ENCODE measurements around the gene FAXC. TPM values are rescaled to one million over a fixed set of nuclear protein-coding genes. Genes with fewer than 3 reads are reported as not detected.

Gene FAXC
- total RNA-seq, result not detected in 2 replicates

DNA sequence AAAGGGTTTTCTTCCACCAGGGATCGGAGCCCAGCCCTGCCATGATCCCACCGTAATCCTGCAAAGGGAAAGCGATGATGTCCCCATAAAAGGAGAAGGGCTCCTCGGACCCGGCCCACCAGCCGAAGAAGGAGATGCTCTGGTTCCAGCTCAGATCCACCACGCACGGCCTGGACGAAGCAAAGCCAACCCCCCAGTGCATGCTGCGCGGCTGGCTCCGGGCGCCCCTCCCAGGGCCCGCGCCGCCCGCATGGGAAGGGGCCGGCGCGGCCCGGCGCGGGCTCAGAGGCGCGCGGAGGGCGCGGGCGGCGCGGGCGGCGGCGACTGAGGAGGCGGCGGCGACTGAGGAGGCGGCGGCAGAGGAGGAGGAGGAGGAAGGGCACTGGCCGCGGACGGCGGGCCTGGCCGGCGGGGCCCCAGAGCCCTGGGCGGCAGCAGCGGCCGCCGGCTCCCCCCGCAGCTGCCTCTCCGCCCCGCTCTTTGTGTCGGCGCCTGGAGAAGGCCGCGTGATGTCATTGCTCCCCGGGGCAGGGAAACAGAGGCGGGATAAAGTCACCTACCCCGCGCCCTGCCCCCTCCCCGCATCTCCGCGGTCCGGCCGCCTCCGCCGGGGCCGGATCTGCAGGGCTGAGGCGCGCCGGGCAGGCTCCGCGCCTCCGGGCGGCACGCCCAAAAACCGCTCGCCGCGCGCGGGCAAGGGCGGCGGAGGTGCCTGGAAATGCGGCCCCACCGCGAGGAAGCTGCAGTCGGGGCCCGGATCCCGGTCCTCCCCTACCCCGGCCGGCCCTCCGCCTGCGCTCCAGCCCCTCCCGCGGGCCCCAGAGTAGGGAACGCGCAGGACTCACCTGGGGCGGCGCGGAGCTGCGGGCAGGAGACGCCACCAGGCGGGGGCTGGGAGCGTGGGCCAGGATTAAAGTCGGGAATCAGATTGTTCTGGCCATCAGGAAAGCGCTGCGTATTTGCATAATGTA is at the start of gene FAXC:
Gene FAXC (minus strand): TSS at position 504 of the 971 bp plus-strand sequence. CDS start 302 bp downstream, at position 202.
- H3K9me3 Mint-ChIP-seq, result no peaks in the 10 kb centered on the region
- intact Hi-C loops (cut with micrococcal nuclease), result no loop called here
- DNase-seq (ENCODE audit: low spot score), result peak; percentile 4

DNA sequence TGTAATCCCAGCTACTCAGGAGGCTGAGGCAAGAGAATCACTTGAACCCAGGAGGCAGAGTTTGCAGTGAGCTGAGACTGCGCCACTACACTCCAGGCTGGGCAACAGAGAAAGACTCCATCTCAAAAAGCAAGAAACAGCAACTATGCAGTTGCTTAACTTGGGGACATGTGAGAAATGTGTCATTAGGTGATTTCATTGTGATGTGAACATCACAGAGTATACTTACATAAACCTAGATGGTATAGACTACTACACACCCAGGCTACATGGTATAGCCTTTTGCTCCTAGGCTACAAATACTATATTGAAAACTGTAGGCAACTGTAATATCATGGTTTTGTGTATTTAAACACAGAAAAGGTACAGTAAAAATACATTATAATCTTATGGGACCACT is 47.8 kb upstream of the FAXC start:
- no peak overlapping the region for H3K27ac Mint-ChIP-seq
- H3K27me3 Mint-ChIP-seq (ENCODE audit: insufficient read depth), result no peaks in the 10 kb centered on the region
- peaks cover 9% of the 10 kb centered on the region for H3K4me1 Mint-ChIP-seq (ENCODE audit: low read depth)
- peaks cover 18% of the 10 kb centered on the region for H3K36me3 Mint-ChIP-seq (ENCODE audit: low read depth)
- no peak for DNase-seq (ENCODE audit: low spot score)
- H3K9me3 Mint-ChIP-seq, result no peaks in the 10 kb centered on the region
- no peak overlapping the region for H3K4me3 Mint-ChIP-seq
- intact Hi-C loops (cut with micrococcal nuclease), result no loop called here

More for the DNA sequence above, at the start of gene FAXC:
- H3K4me3 Mint-ChIP-seq, result peak within 1 kb of the TSS; percentile 37
- no peaks in the 10 kb centered on the region for H3K36me3 Mint-ChIP-seq (ENCODE audit: low read depth)
- no peak within 1 kb of the TSS for H3K27ac Mint-ChIP-seq
- peaks cover 70% of the 10 kb centered on the region for H3K27me3 Mint-ChIP-seq (ENCODE audit: insufficient read depth)
- H3K4me1 Mint-ChIP-seq (ENCODE audit: low read depth), result peaks cover 4% of the 10 kb centered on the region

DNA sequence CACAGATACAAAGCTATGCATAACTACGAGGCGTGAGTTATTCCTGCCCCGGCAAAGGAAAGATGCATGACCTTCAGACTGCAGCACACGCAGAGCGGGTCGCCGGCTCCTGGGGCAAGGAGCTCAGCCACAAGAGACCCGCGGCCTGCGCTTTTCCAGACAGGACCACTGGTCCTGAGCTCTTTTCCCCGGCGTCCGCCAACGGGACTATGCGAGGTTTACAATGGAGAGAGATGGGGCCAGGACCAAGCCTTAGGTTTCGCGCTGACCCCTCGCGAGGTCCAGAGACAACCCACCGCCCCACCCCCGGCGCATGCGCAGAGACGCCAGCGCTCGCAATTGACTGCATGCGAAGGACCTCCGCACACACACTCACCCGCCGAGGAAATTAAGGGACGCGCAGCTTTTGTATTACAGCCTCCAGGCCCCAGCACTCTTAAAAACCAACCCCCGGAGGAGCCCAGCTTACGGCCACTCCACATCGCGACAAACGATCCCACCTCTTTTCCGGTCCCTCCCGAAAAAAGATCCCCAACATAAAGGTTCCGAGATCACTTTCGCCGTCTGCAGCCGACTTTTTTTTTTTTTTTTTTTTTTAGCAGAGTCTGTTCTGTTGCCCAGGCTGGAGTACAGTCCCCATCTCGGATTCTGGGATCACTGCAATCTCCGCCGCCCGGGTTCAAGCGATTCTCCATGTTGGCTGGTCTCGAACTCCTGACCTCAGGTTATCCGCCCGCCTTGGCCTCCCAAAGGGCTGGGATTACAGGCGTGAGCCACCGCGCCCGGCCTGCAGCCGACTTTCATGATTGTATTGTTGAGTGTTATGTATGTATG is 44.4 kb upstream of the FAXC start, which contains the start of gene COQ3:
Gene COQ3 (minus strand): TSS at position 498 of the 834 bp plus-strand sequence. CDS start 16 bp downstream, at position 482.
- peak; percentile 56 for DNase-seq (ENCODE audit: low spot score)
- Mint-ChIP-seq H3K27me3 (ENCODE audit: insufficient read depth) (no peaks in the 10 kb centered on the region), H3K27ac (peak within 1 kb of the TSS; percentile 88), H3K4me1 (ENCODE audit: low read depth) (peaks cover 11% of the 10 kb centered on the region), H3K4me3 (peak within 1 kb of the TSS; percentile 94), H3K9me3 (no peaks in the 10 kb centered on the region), H3K36me3 (ENCODE audit: low read depth) (peaks cover 4% of the 10 kb centered on the region)
- intact Hi-C loops (cut with micrococcal nuclease), result loop anchor here (1.0 to 2.0 kb wide), 5 partner anchors 30 to 447 kb away; partner anchors contain the start of gene FBXL4

DNA sequence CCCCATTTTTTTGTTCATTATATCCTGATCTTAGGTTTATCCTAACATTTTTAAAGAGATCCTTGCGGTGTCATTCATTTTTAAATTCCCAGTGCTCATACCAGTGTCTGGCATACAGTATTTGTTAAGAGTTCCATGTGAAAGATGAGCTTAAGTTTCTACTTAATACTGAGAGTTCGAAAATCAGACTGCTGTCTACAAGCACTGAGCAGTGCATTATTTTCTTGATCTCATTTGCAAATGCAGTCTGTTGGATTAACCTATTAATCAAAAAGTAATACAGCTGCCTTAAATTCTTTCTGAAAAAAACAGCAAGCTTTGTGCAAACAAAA is 43.9 kb upstream of the FAXC start:
- Mint-ChIP-seq H3K36me3 (ENCODE audit: low read depth) (peaks cover 4% of the 10 kb centered on the region), H3K4me1 (ENCODE audit: low read depth) (peaks cover 11% of the 10 kb centered on the region), H3K9me3 (no peaks in the 10 kb centered on the region), H3K27me3 (ENCODE audit: insufficient read depth) (no peaks in the 10 kb centered on the region), H3K4me3 (peak overlapping the region; percentile 94), H3K27ac (peak overlapping the region; percentile 88)
- intact Hi-C loops (cut with micrococcal nuclease), result loop anchor here (1.0 kb wide), 2 partner anchors 31 to 63 kb away; no protein-coding TSS in a partner anchor
- DNase-seq (ENCODE audit: low spot score), result no peak

DNA sequence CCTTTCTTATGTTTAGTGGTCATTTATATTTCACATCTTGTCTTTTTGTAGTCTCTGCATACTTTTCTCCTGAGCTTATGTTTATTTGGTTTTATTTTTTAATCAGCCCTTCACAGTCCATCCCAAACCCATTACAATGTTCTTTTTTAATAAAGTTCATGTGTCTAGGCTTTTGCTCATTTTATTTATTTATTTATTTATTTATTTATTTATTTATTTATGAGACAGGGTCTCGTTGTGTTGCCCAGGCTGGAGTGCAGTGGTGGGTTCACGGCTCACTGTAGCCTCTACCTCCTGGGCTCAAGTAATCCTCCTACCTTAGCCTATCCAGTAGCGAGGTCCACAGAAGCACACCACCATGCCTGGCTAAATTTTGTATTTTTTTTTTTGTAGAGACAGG is 41.4 kb upstream of the FAXC start:
- peaks cover 11% of the 10 kb centered on the region for H3K4me1 Mint-ChIP-seq (ENCODE audit: low read depth)
- no peaks in the 10 kb centered on the region for H3K27me3 Mint-ChIP-seq (ENCODE audit: insufficient read depth)
- H3K4me3 Mint-ChIP-seq, result no peak overlapping the region
- DNase-seq (ENCODE audit: low spot score), result no peak
- intact Hi-C loops (cut with micrococcal nuclease), result no loop called here
- H3K36me3 Mint-ChIP-seq (ENCODE audit: low read depth), result peaks cover 1% of the 10 kb centered on the region
- H3K27ac Mint-ChIP-seq, result no peak overlapping the region
- H3K9me3 Mint-ChIP-seq, result no peaks in the 10 kb centered on the region

DNA sequence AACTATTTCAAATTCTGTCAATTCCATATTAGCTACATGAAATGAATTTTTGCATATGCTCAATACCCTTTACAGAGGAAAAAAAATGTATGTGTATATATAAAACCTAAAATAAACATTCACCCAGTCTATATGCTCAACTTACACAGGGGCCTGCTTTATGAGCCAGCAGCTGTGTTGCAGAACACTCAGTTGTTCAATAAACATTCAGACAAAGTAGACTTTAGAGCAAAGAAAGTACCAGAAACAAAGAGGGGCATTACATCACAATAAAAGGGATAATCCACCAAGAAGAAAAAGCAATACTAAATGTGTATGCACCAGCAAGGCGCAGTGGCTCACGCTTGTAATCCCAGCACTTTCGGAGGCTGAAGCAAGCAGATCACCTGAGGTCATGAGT is 35.0 kb upstream of the FAXC start:
- intact Hi-C loops (cut with micrococcal nuclease), result no loop called here
- H3K27me3 Mint-ChIP-seq (ENCODE audit: insufficient read depth), result no peaks in the 10 kb centered on the region
- no peak overlapping the region for H3K27ac Mint-ChIP-seq
- no peak overlapping the region for H3K4me3 Mint-ChIP-seq
- H3K4me1 Mint-ChIP-seq (ENCODE audit: low read depth), result no peaks in the 10 kb centered on the region
- DNase-seq (ENCODE audit: low spot score), result no peak
- no peaks in the 10 kb centered on the region for H3K36me3 Mint-ChIP-seq (ENCODE audit: low read depth)
- no peaks in the 10 kb centered on the region for H3K9me3 Mint-ChIP-seq

DNA sequence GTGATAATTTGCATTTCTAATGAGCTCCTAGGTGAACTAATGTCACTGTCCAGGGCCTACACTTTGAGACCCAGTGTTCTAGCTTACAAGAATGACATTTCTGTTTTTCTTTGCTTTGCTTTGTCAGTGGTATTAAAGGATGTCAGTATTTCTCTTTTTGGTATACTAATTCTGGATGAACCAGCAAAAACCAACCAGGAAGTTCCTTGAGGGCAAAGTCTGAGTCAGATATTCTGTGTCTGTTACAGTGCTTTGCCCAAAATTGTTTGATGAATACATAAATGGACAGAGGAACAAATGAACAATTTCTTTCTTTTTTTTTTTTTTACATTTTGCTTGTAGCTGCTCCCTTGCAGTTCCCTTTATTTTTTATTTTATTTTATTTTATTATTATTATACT is 29.2 kb upstream of the FAXC start:
- Mint-ChIP-seq H3K27me3 (ENCODE audit: insufficient read depth) (no peaks in the 10 kb centered on the region), H3K4me3 (no peak overlapping the region), H3K27ac (no peak overlapping the region)

DNA sequence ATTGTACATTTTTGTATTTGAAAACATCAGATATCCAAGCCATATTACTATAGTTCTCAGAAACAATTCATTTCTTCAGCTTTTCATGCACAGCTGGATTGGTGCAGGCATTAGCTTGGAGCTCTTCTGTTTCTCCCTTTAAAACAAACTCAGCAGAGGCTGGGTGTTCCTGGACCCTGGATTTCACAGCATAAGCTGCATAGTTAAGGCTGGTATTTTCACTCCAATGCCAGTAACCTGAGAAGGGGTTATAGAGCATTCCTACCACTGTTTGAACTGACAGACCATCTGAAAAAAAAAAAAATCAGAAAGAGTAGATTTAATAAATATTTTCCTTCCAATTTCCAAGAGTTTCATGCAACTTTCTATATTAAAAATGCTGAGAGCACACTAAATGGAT is 20.1 kb upstream of the FAXC start:
- intact Hi-C loops (cut with micrococcal nuclease), result no loop called here
- no peak for DNase-seq (ENCODE audit: low spot score)
- no peak overlapping the region for H3K27ac Mint-ChIP-seq
- no peak overlapping the region for H3K4me3 Mint-ChIP-seq
- no peaks in the 10 kb centered on the region for H3K9me3 Mint-ChIP-seq
- no peaks in the 10 kb centered on the region for H3K27me3 Mint-ChIP-seq (ENCODE audit: insufficient read depth)
- H3K36me3 Mint-ChIP-seq (ENCODE audit: low read depth), result no peaks in the 10 kb centered on the region
- no peaks in the 10 kb centered on the region for H3K4me1 Mint-ChIP-seq (ENCODE audit: low read depth)

More for the DNA sequence above, 29.2 kb upstream of the FAXC start:
- Mint-ChIP-seq H3K4me1 (ENCODE audit: low read depth) (no peaks in the 10 kb centered on the region), H3K9me3 (no peaks in the 10 kb centered on the region), H3K36me3 (ENCODE audit: low read depth) (peaks cover 2% of the 10 kb centered on the region)
- intact Hi-C loops (cut with micrococcal nuclease), result no loop called here
- DNase-seq (ENCODE audit: low spot score), result no peak

DNA sequence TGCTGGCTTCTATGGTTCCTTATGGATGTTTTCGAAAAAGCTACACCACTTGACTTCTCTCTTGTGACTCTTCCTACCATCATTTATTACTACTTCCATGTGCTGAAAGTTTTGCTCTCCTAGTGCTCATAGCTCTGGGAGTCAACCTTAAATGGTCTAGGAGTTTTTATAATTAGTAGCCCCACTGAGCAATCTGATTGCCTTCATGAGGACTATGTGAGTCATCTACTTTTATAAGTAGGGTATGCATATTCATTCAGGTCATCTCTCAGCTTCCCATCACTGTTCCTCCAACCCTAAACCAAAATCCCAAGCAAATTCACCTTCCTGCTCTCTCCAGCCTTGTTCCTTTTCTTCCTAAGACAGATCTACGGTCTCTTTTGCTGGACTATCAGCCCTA is 17.4 kb upstream of the FAXC start:
- H3K4me3 Mint-ChIP-seq, result no peak overlapping the region
- H3K27ac Mint-ChIP-seq, result no peak overlapping the region
- intact Hi-C loops (cut with micrococcal nuclease), result no loop called here
- peaks cover 14% of the 10 kb centered on the region for H3K4me1 Mint-ChIP-seq (ENCODE audit: low read depth)
- no peak for DNase-seq (ENCODE audit: low spot score)
- no peaks in the 10 kb centered on the region for H3K9me3 Mint-ChIP-seq
- H3K27me3 Mint-ChIP-seq (ENCODE audit: insufficient read depth), result peaks cover 2% of the 10 kb centered on the region
- no peaks in the 10 kb centered on the region for H3K36me3 Mint-ChIP-seq (ENCODE audit: low read depth)

DNA sequence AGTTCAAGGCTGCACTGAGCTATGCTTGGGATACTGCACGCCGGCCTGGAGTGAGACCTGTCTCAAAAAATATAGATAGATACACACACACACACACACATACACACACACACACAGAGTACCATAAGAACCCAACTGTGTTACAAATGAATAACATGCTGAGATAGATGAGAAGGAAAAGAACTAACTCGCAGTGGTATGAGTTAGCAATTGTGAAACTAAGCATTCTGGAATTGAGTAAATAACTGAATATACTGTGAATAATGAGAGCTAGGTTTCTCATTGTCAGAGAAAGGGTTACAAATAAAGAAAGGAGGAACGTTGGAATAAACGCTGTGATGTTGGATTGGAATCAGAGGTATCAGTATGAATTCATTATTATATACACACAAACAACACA is 14.6 kb upstream of the FAXC start:
- H3K4me1 Mint-ChIP-seq (ENCODE audit: low read depth), result peaks cover 14% of the 10 kb centered on the region
- intact Hi-C loops (cut with micrococcal nuclease), result loop anchor here (2.0 kb wide), 1 partner anchor 33 kb away; no protein-coding TSS in a partner anchor
- no peaks in the 10 kb centered on the region for H3K36me3 Mint-ChIP-seq (ENCODE audit: low read depth)
- peak overlapping the region; percentile 47 for H3K27ac Mint-ChIP-seq
- H3K27me3 Mint-ChIP-seq (ENCODE audit: insufficient read depth), result peaks cover 4% of the 10 kb centered on the region
- no peak for DNase-seq (ENCODE audit: low spot score)
- H3K9me3 Mint-ChIP-seq, result no peaks in the 10 kb centered on the region
- no peak overlapping the region for H3K4me3 Mint-ChIP-seq

DNA sequence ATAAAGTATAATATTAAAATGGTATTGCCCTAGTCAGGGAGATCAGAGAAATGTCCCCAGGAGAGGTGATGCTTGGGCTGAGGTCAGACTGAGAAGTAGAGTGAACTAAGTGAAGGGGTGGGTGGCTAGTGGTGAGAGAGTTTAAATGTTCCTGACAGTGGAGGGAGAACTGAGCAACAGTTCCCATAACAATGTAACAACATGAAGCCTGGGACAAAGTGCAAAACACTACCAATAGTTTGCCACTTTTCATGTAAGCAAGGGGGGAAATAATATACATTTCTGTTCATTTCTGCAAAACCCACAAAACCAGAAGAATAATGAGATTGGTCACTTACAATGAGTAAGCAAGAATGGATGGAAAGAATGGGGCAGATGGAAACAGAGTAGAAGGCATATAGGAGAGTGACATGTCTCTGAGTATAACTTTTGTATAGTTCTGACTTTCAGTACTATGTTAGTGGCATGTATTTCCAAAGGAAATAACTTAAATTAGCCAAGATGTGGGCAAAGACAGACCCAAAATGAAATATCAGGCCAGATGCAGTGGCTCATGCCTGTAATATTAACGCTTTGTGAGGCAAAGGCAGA is 13.3 kb upstream of the FAXC start:
- Mint-ChIP-seq H3K4me1 (ENCODE audit: low read depth) (peaks cover 14% of the 10 kb centered on the region), H3K27me3 (ENCODE audit: insufficient read depth) (peaks cover 4% of the 10 kb centered on the region), H3K27ac (no peak overlapping the region), H3K4me3 (no peak overlapping the region), H3K36me3 (ENCODE audit: low read depth) (no peaks in the 10 kb centered on the region), H3K9me3 (no peaks in the 10 kb centered on the region)
- intact Hi-C loops (cut with micrococcal nuclease), result loop anchor here (2.0 kb wide), 2 partner anchors 32 to 62 kb away; partner anchors contain the start of genes COQ3 and PNISR
- DNase-seq (ENCODE audit: low spot score), result no peak

DNA sequence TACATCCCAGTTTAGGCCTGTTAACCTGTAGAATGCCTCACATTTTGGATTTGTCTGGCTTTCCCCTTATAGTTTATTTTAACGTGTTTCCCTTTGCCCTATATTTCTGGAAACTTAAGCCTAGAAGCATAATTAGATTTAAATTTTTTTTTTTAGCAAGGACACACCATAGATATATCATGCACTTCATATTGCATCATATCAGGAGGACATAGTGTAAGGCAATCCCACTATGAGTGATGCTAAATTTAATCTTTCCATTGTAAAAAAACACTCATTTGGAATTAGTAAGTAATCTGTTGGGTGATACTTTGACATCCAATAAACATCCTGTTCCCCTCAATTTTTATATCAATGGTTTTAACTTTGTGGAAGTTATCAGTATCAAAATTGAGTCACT is 10.3 kb upstream of the FAXC start:
- Mint-ChIP-seq H3K4me3 (no peak overlapping the region), H3K36me3 (ENCODE audit: low read depth) (no peaks in the 10 kb centered on the region), H3K27me3 (ENCODE audit: insufficient read depth) (peaks cover 16% of the 10 kb centered on the region), H3K4me1 (ENCODE audit: low read depth) (peaks cover 14% of the 10 kb centered on the region), H3K9me3 (no peaks in the 10 kb centered on the region), H3K27ac (no peak overlapping the region)
- no peak for DNase-seq (ENCODE audit: low spot score)
- intact Hi-C loops (cut with micrococcal nuclease), result no loop called here
